Epithelial cell of umbilical artery (primary cell): ENCODE data around the gene EPC2. TPM values are rescaled to one million over a fixed set of nuclear protein-coding genes. Genes with fewer than 3 reads are reported as not detected.

Experiments used
- total RNA-seq: library from RNA; depleted of rRNA; stranded (reverse); fragments of >200 nt; gene quantifications from 2 replicates; pipeline ENCODE4 v1.2.3, GENCODE V29; 2014

EPC2 gene
- total RNA-seq: 14.7 and 16.2 TPM in 2 replicates

GRCh38 chr2:148643998-148644882 is at the start of gene EPC2:
Gene EPC2 (plus strand): TSS chr2:148644751. CDS start chr2:148645018, 267 bp downstream.

Other genes starting within 250 kb of the EPC2 start
- under 0.01 TPM in 2 replicates for gene KIF5C, start 230.5 kb downstream of the EPC2 start, total RNA-seq